ENCODE measurements around the gene HAUS7.

HAUS7 gene

GRCh38 chrX:153445856-153446635 lies 24.3 kb downstream of the HAUS7 start, which contains the start of gene TREX2:
Gene TREX2, minus strand, starts transcription at chrX:153446056. Its CDS starts 626 bp downstream, at chrX:153445430.
- no peaks in the 10 kb centered on the region for H3K9me3 ChIP-seq (replicated peaks in 1 of 2; ENCODE audit: control insufficient read depth in 2 of 2, insufficient read depth in 1 of 2, low read depth in 1 of 2, low read length in 2 of 2)
- no peak for DNase-seq (ENCODE audit: low spot score)
- no peak within 1 kb of the TSS for H3K4me2 ChIP-seq (ENCODE audit: insufficient read depth, low read length, poor library complexity, severe bottlenecking)
- H3K27me3 ChIP-seq (ENCODE audit: control insufficient read depth in 3 of 3, insufficient read depth in 3 of 3, low read depth in 1 of 3, low read length in 3 of 3): peaks cover 0 to 17% (median 0%) of the 10 kb centered on the region in 3 experiments
- no peak within 1 kb of the TSS for H3K4ac ChIP-seq (ENCODE audit: low read length)
- H3K4me3 ChIP-seq (ENCODE audit: low read length in 2 of 2): no peak within 1 kb of the TSS
- peak within 1 kb of the TSS; percentile 17 for H3K18ac ChIP-seq (ENCODE audit: low read length)
- no peak within 1 kb of the TSS for H3K27ac ChIP-seq (replicated peaks; ENCODE audit: low read length)
- H3K79me1 ChIP-seq (ENCODE audit: low read depth, low read length): peaks cover 1% of the 10 kb centered on the region
- H4K8ac ChIP-seq (ENCODE audit: low read depth, low read length): no peak within 1 kb of the TSS
- no peak within 1 kb of the TSS for H2BK12ac ChIP-seq (ENCODE audit: low read length)
- H2BK120ac ChIP-seq (ENCODE audit: low read depth, low read length): no peak within 1 kb of the TSS
- no peaks in the 10 kb centered on the region for H3K4me1 ChIP-seq (ENCODE audit: control insufficient read depth in 2 of 2, insufficient read depth in 1 of 2, low read depth in 1 of 2, low read length in 2 of 2)
- no peak within 1 kb of the TSS for H3K9ac ChIP-seq (ENCODE audit: low read depth, low read length, poor library complexity)
- WGBS, 2 donors (ENCODE audit: extremely low coverage in 2 of 2, insufficient read length in 2 of 2, insufficient replicate concordance in 1 of 2): no CpG with 5 or more reads among the region's 30 CpGs
- H2BK15ac ChIP-seq (ENCODE audit: low read length): no peak within 1 kb of the TSS
- H3K14ac ChIP-seq (ENCODE audit: low read length): no peak within 1 kb of the TSS
- no peak within 1 kb of the TSS for H2BK5ac ChIP-seq (ENCODE audit: low read length)
- no peak within 1 kb of the TSS for H2AFZ ChIP-seq (ENCODE audit: low read length)
- no peak within 1 kb of the TSS for H2AK5ac ChIP-seq (ENCODE audit: low read depth, low read length)
- H4K91ac ChIP-seq (ENCODE audit: low read depth, low read length, poor library complexity): no peak within 1 kb of the TSS
- H3K36me3 ChIP-seq (replicated peaks in 1 of 2; ENCODE audit: control insufficient read depth in 2 of 2, insufficient read depth in 2 of 2, low read length in 2 of 2): peaks cover 2 to 8% of the 10 kb centered on the region in 2 donors
- H3K23ac ChIP-seq (ENCODE audit: low read depth, low read length, poor library complexity): no peak within 1 kb of the TSS

GRCh38 chrX:153445106-153445855 lies 25.1 kb downstream of the HAUS7 start:
- Histone ChIP-seq H3K4me2 (ENCODE audit: insufficient read depth, low read length, poor library complexity, severe bottlenecking) (no peak overlapping the region), H3K4me1 (ENCODE audit: control insufficient read depth in 2 of 2, insufficient read depth in 1 of 2, low read depth in 1 of 2, low read length in 2 of 2) (no peaks in the 10 kb centered on the region), H3K4ac (ENCODE audit: low read length) (no peak overlapping the region), H3K9me3 (replicated peaks in 1 of 2; ENCODE audit: control insufficient read depth in 2 of 2, insufficient read depth in 1 of 2, low read depth in 1 of 2, low read length in 2 of 2) (no peaks in the 10 kb centered on the region), H2BK120ac (ENCODE audit: low read depth, low read length) (no peak overlapping the region), H3K27ac (replicated peaks; ENCODE audit: low read length) (no peak overlapping the region), H4K91ac (ENCODE audit: low read depth, low read length, poor library complexity) (no peak overlapping the region), H2BK12ac (ENCODE audit: low read length) (no peak overlapping the region), H2BK5ac (ENCODE audit: low read length) (no peak overlapping the region), H3K18ac (ENCODE audit: low read length) (no peak overlapping the region), H3K79me1 (ENCODE audit: low read depth, low read length) (peaks cover 1% of the 10 kb centered on the region), H2AK5ac (ENCODE audit: low read depth, low read length) (no peak overlapping the region), H3K14ac (ENCODE audit: low read length) (no peak overlapping the region), H2BK15ac (ENCODE audit: low read length) (no peak overlapping the region), H3K36me3 (replicated peaks in 1 of 2; ENCODE audit: control insufficient read depth in 2 of 2, insufficient read depth in 2 of 2, low read length in 2 of 2) (peaks cover 2 to 8% of the 10 kb centered on the region in 2 donors), H3K27me3 (ENCODE audit: control insufficient read depth in 3 of 3, insufficient read depth in 3 of 3, low read depth in 1 of 3, low read length in 3 of 3) (peaks cover 0 to 12% (median 0%) of the 10 kb centered on the region in 3 experiments), H2AFZ (ENCODE audit: low read length) (no peak overlapping the region), H3K23ac (ENCODE audit: low read depth, low read length, poor library complexity) (no peak overlapping the region), H3K4me3 (ENCODE audit: low read length in 2 of 2) (no peak overlapping the region), H3K9ac (ENCODE audit: low read depth, low read length, poor library complexity) (no peak overlapping the region), H4K8ac (ENCODE audit: low read depth, low read length) (no peak overlapping the region)
- no peak for DNase-seq (ENCODE audit: low spot score)
- no CpG with 5 or more reads among the region's 35 CpGs for WGBS, 2 donors (ENCODE audit: extremely low coverage in 2 of 2, insufficient read length in 2 of 2, insufficient replicate concordance in 1 of 2)

DNA sequence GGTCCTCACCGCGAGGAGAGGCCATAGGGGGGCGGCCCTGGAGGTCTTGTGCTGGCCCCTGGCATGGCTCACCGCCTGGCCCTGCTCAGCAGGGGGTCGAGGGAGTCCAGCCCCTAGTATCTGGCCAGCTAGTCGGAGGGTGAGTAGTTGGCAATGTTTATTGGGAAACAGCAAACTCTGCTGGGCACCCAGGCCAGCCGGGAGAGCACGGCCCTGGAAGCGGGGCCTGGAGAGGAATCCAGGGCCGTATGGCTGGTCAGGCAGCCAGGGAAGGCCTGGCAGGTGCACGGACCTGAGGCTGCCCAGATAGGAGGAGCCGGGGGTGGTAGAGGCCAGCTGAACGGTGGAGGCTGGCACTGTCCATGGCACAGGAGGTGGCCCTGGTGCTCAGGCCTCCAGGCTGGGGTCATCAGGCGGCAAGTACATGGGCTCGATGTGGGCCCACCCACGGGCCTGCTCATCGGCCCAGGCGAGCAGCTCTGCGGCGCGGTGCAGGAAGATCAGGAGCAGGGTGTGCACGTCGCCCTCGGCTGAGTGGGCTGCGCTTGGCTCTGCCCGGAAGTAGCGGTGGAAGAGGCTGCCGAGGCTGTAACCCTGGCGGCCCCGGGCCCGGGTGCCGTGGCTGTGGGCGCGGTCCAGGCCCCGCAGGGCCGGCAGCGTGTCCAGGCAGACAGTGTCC lies 25.9 kb downstream of the HAUS7 start:
- Histone ChIP-seq H3K27me3 (ENCODE audit: control insufficient read depth in 3 of 3, insufficient read depth in 3 of 3, low read depth in 1 of 3, low read length in 3 of 3) (peaks cover 0 to 10% (median 0%) of the 10 kb centered on the region in 3 experiments), H3K4me1 (ENCODE audit: control insufficient read depth in 2 of 2, insufficient read depth in 1 of 2, low read depth in 1 of 2, low read length in 2 of 2) (no peaks in the 10 kb centered on the region), H3K79me1 (ENCODE audit: low read depth, low read length) (peaks cover 1% of the 10 kb centered on the region), H4K91ac (ENCODE audit: low read depth, low read length, poor library complexity) (no peak overlapping the region), H3K27ac (replicated peaks; ENCODE audit: low read length) (no peak overlapping the region), H2AK5ac (ENCODE audit: low read depth, low read length) (no peak overlapping the region), H3K36me3 (replicated peaks in 1 of 2; ENCODE audit: control insufficient read depth in 2 of 2, insufficient read depth in 2 of 2, low read length in 2 of 2) (peaks cover 2 to 3% of the 10 kb centered on the region in 2 donors), H4K8ac (ENCODE audit: low read depth, low read length) (no peak overlapping the region), H3K18ac (ENCODE audit: low read length) (no peak overlapping the region), H2BK15ac (ENCODE audit: low read length) (no peak overlapping the region), H3K14ac (ENCODE audit: low read length) (no peak overlapping the region), H2BK12ac (ENCODE audit: low read length) (no peak overlapping the region), H3K9ac (ENCODE audit: low read depth, low read length, poor library complexity) (no peak overlapping the region), H3K4ac (ENCODE audit: low read length) (no peak overlapping the region), H3K4me2 (ENCODE audit: insufficient read depth, low read length, poor library complexity, severe bottlenecking) (no peak overlapping the region), H3K4me3 (ENCODE audit: low read length in 2 of 2) (no peak overlapping the region), H3K23ac (ENCODE audit: low read depth, low read length, poor library complexity) (no peak overlapping the region), H3K9me3 (replicated peaks in 1 of 2; ENCODE audit: control insufficient read depth in 2 of 2, insufficient read depth in 1 of 2, low read depth in 1 of 2, low read length in 2 of 2) (no peaks in the 10 kb centered on the region), H2BK5ac (ENCODE audit: low read length) (no peak overlapping the region), H2AFZ (ENCODE audit: low read length) (no peak overlapping the region), H2BK120ac (ENCODE audit: low read depth, low read length) (no peak overlapping the region)
- no peak for DNase-seq (ENCODE audit: low spot score)
- WGBS, 2 donors (ENCODE audit: extremely low coverage in 2 of 2, insufficient read length in 2 of 2, insufficient replicate concordance in 1 of 2): no CpG with 5 or more reads among the region's 37 CpGs

Measured in neuronal stem cell (in vitro differentiated cells).